ENCODE results near the gene BCAS3.
"Not testable (repeated sequence)": the region's sequence is repeated elsewhere in the genome, so short reads cannot be mapped to it uniquely, and the experiment has no call there.

The BCAS3 gene

GRCh38 chr17:60748204-60748603 lies 70.6 kb downstream of the BCAS3 start:
- no peak for DNase-seq

- DNase-seq, result no peak
Observed at GRCh38 chr17:60749050-60749449, 71.4 kb downstream of the BCAS3 start.

- DNase-seq, result no peak
Observed at GRCh38 chr17:60749708-60750107, 72.1 kb downstream of the BCAS3 start.

GRCh38 chr17:60750640-60751039 lies 73.0 kb downstream of the BCAS3 start:
- DNase-seq, result no peak

- DNase-seq, result no peak
Observed at GRCh38 chr17:60751884-60752283, 74.2 kb downstream of the BCAS3 start.

- no peak for DNase-seq
Observed at GRCh38 chr17:60752873-60753577, 75.4 kb downstream of the BCAS3 start.

- DNase-seq, result no peak
Observed at GRCh38 chr17:60754057-60754604, 76.5 kb downstream of the BCAS3 start.

GRCh38 chr17:60756798-60757197 lies 79.1 kb downstream of the BCAS3 start:
- DNase-seq, result not testable (repeated sequence)

- DNase-seq, result no peak
Observed at GRCh38 chr17:60757437-60757836, 79.8 kb downstream of the BCAS3 start.

- DNase-seq, result no peak
Observed at GRCh38 chr17:60759756-60760155, 82.1 kb downstream of the BCAS3 start.

GRCh38 chr17:60761301-60761700 lies 83.7 kb downstream of the BCAS3 start:
- DNase-seq, result not testable (repeated sequence)

GRCh38 chr17:60766778-60767190 lies 89.1 kb downstream of the BCAS3 start:
- no peak for DNase-seq

- no peak for DNase-seq
Observed at GRCh38 chr17:60767744-60768308, 90.2 kb downstream of the BCAS3 start.

GRCh38 chr17:60769327-60769726 lies 91.7 kb downstream of the BCAS3 start:
- DNase-seq, result no peak

GRCh38 chr17:60770946-60771422 lies 93.3 kb downstream of the BCAS3 start:
- no peak for DNase-seq

- DNase-seq, result not testable (repeated sequence)
Observed at GRCh38 chr17:60771621-60772020, 94.0 kb downstream of the BCAS3 start.

- no peak for DNase-seq
Observed at GRCh38 chr17:60773552-60773951, 95.9 kb downstream of the BCAS3 start.

- DNase-seq, result no peak
Observed at GRCh38 chr17:60781880-60782412, 104.3 kb downstream of the BCAS3 start.

GRCh38 chr17:60782742-60783141 lies 105.1 kb downstream of the BCAS3 start:
- DNase-seq, result no peak

- no peak for DNase-seq
Observed at GRCh38 chr17:60790205-60790604, 112.6 kb downstream of the BCAS3 start.

- DNase-seq, result no peak
Observed at GRCh38 chr17:60792250-60792898, 114.7 kb downstream of the BCAS3 start.

GRCh38 chr17:60798576-60798975 lies 120.9 kb downstream of the BCAS3 start:
- DNase-seq, result no peak

- no peak for DNase-seq
Observed at GRCh38 chr17:60802377-60802776, 124.7 kb downstream of the BCAS3 start.

- no peak for DNase-seq
Observed at GRCh38 chr17:60803059-60803458, 125.4 kb downstream of the BCAS3 start.
